SKM-1 (cell line): ENCODE results near the gene JAG2.

Source experiments
- DNase-seq: peaks from one replicate; lab custom pipeline; 2025; ENCODE audit not compliant: unreplicated experiment; lab: John Stamatoyannopoulos, UW

JAG2 gene

DNA sequence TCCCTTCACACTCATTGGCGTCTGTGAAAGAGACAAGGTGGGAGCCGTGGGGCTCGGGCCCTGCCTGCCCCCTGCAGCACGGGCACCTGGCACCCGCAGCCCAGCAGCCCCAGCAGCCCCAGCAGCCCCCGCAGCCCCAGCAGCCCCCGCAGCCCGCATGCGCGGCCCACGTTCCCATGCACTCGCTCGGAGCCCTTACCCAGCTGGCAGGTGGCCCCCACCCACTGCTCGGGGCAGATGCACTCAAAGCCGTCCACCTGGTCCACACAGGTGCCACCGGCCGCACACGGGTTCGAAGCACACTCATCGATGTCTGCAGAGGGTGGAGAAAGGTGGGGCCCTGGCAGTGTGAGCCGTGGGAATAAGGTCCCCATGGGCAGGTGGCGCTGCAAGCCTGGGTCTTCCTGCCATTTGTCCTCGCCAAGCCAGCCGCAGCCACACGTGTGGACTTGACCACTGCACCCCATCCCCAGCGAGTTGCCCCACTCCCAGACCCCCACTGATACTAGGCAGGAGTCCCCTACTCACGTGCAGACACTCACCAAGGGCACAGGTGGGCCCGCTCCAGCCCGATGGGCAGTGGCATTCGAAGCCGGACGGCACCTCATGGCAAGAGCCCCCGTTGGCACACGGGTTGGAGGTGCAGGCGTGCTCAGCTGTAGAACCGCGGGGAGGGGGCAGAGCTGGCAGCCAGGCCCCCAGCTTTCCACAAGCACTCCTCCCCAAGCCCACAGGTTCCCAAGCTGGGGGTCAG is 17.3 kb downstream of the JAG2 start:
- DNase-seq: no peak

- no peak for DNase-seq
Measured at GRCh38 chr14:105150368-105151083, 18.1 kb downstream of the JAG2 start.

- DNase-seq: no peak
Measured at GRCh38 chr14:105150026-105150367, 18.6 kb downstream of the JAG2 start.

GRCh38 chr14:105149146-105149781 is 19.3 kb downstream of the JAG2 start:
- no peak for DNase-seq

DNA sequence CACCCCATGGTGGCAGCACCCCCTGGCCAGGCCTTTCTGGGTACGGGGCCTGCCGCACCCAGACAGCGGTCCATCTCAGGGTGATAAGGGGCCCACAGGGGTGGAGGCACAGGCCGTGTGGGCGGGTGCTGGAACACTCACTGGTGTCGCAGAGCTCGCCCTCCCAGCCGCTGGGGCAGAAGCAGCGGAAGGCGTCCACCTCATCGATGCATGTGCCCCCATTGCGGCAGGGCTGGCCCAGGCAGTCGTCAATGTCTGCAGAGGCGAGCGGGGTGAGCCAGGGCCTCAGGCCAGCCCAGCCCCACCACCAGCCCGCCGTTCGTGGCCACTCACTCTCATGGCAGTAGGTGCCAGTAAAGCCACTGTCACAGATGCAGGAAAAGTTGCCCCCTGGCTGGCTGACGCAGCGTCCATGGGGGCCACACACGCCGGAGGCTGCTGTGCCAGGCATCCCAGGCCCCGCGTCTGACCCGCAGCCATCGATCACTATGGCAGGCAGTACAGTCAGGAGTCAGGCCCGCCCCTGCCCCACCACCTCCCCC is 19.9 kb downstream of the JAG2 start:
- no peak for DNase-seq

DNA sequence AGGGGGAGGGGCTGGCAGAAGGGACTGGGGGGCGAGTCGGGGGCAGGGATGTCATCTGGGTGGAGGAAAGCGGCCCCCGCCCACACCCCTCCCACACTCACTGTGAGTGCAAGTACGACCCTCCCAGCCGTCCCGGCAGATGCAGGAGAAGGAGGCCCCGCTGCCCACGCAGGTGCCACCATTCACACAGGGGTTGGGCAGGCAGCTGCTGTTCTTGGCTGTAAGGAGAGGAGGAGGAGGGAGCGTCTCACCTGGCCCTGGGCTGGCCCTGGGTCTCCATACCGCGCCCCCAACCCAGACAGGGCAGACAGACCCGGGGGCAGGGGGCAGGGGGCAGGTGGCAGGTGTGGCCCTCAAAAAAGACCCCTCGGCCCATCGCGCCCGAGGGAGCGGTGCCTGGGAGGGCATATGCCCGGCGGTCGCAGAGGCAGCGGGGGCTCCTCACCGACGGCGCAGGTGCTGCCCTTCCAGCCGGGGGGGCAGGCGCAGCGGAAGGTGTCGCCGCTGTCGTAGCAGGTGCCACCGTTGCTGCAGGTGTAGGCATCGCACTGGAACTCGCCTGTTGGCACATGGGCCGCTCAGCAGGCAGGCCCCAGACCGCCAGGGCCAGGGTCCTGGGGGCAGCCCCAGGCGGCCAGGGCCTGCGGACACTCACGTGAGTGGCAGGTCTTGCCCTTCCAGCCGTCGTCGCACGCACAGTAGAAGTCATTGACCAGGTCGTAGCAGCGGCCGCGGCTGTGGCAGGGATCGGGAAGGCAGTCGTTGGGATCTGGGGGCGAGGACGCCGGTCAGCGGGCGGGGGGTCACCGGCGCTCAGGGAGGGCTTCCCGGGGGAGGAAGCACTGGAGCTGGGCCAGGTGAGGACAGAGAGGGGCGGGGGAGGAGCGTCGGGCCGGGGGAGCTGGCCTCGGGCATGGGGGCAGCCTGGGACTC is 20.6 kb downstream of the JAG2 start:
- no peak for DNase-seq

- DNase-seq: no peak
Measured at GRCh38 chr14:105146976-105147635, 21.5 kb downstream of the JAG2 start.

- no peak for DNase-seq
Measured at GRCh38 chr14:105146181-105146975, 22.2 kb downstream of the JAG2 start.

GRCh38 chr14:105145381-105146180 is 23.0 kb downstream of the JAG2 start:
- no peak for DNase-seq

- no peak for DNase-seq
Measured at GRCh38 chr14:105144666-105145380, 23.8 kb downstream of the JAG2 start.

- no peak for DNase-seq
Measured at GRCh38 chr14:105144026-105144665, 24.4 kb downstream of the JAG2 start.

DNA sequence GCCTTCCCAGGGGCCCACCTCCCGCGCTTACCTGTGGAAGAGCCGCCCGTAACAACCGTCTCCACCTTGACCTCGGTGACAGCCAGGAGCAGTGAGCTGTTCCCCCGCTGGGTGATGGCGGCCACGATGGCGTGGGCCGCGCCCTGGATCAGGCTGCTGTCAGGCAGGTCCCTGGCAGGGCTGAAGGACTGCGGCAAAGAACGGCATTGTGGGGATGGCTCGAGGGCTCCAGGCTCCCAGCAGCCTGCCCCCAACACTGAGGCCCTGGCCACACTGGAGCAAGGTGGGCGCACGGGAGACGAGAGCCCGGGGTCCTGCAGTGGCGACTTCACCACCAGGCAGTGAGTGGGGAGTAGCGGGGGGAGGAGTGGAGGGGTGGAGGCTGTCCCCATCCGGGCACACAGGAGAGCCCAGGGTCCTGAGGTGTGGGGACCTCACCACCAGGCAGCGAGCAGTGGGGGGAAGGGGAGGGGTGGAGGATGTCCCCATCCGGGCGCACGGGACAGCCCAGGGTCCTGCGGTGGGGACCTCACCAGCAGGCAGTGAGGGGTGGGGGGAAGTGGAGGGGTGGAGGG is 25.0 kb downstream of the JAG2 start:
- no peak for DNase-seq

DNA sequence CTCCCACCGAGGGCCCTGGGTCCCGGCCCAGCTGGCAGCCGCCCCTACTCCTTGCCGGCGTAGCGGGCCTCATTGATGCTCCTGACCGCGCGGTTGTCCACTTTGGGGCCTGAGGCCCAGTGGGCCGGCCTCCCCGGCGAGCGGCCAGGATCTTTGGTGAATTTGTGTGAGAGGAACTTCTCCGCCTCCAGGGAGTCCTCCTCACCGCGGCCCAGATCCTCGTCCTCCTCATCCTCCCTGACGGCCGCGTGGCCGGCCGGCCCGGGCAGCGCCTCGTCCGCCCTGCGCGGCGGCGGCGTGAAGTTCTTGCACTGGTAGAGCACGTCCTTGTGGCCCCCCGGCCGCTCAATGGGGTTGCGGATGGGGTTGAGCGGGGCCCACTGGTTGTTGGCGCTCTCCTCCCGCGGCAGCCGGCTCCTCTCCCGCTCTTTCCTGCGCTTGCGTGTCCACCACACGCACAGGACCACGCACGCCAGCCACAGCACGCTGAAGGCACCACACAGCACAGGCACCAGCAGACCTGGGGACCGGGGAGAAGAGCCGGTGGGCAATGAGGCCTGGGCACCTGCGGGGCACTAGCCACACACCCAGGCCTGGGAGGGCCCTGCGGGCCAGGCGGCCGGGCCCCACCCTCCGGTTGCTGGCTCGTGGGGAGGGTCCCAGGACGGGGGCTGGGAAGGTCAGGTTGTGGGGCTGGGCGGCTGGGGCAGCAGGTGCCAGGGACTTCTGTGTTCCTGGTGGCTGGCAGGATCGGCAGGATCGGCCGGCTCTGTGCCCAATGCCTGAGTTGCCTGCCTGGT is 25.7 kb downstream of the JAG2 start:
- DNase-seq: no peak

GRCh38 chr14:105141486-105142281 is 26.9 kb downstream of the JAG2 start:
- DNase-seq: no peak

- DNase-seq: no peak
Measured at GRCh38 chr14:105141026-105141425, 27.6 kb downstream of the JAG2 start.

DNA sequence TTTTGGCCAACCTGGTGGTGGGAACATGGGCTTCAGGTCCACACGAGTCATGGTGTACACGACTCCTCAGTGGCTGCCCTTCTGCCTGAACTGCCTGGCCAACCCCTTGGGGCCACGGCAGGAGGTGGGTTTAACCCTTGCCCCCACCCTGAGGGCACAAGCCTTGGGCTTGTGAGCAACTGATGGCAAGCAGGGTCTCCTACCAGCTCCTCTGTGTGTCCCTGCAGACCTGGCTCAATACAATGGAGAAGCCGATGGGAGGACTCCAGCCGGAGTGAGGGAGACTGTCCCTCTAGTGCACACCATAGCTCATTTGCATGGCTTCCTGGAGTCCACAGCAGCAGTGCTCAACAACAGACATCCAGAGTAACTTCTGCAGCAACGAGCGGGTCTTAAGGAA is 28.0 kb downstream of the JAG2 start:
- no peak for DNase-seq
